ENCODE measurements around the gene FBXL5. TPM values are rescaled to one million over a fixed set of nuclear protein-coding genes. Genes with fewer than 3 reads are reported as not detected.

The FBXL5 gene
- total and polyA plus RNA-seq, 9 of the 15 experiments (the other 6 are each of a cell fraction or from before 2014, with no cell fraction given) = 6.0 to 35.2 (median 22.1) TPM

GRCh38 chr4:15649914-15650545, 5.1 kb downstream of the FBXL5 start (continued):
- TF ChIP-seq ZNF668 (CRISPR knock-in tag; IDR thresholded peaks at IDR 0.05) (no peak), CBFB (CRISPR knock-in tag; IDR thresholded peaks at IDR 0.05) (no peak), FOXP4 (CRISPR knock-in tag; IDR thresholded peaks at IDR 0.05; ENCODE audit: borderline replicate concordance) (no peak), ZBTB7A (IDR thresholded peaks at IDR 0.05; ENCODE audit: borderline replicate concordance, control insufficient read depth, low read depth, low read length) (no peak), RCOR1 (IDR thresholded peaks at IDR 0.05; ENCODE audit: borderline replicate concordance in 1 of 2, low read depth in 2 of 2, low read length in 2 of 2) (peak in 1 of 2 experiments; percentile 77; a peak in 1 of 4 replicates), ETV1 (tag; conservative IDR thresholded peaks at IDR 0.05; ENCODE audit: low read depth) (peak; percentile 98), THAP12 (CRISPR knock-in tag; IDR thresholded peaks at IDR 0.05) (no peak), POLR2AphosphoS5 (IDR thresholded peaks at IDR 0.05; ENCODE audit: control insufficient read depth, insufficient read depth, low read depth, low read length) (no peak), EP300 (IDR thresholded peaks at IDR 0.05; ENCODE audit: low read length) (peak; percentile 68), JUND (IDR thresholded peaks at IDR 0.05; ENCODE audit: borderline replicate concordance, low read depth, low read length) (peak; percentile 55; the same call in 1 of the 2 replicates), JUND (tag; IDR thresholded peaks at IDR 0.05; ENCODE audit: borderline replicate concordance, low read depth, low read length) (peak; percentile 69; the same call in 2 of the 3 replicates), ZNF639 (CRISPR knock-in tag; conservative IDR thresholded peaks at IDR 0.05 in 1 of 2, IDR thresholded peaks at IDR 0.05 in 1 of 2) (peak in 1 of 2 experiments; percentile 35; a peak in 1 of 4 replicates), ELF4 (CRISPR knock-in tag; IDR thresholded peaks at IDR 0.05) (0 out of 2 replicates have a peak, but pooled peaks have one; percentile 9), FOXK1 (CRISPR knock-in tag; IDR thresholded peaks at IDR 0.05; ENCODE audit: borderline replicate concordance) (no peak), STAT5A (IDR thresholded peaks at IDR 0.05; ENCODE audit: borderline replicate concordance, low read length) (no peak), RHOXF2B (CRISPR knock-in tag; conservative IDR thresholded peaks at IDR 0.05) (no peak), HDAC1 (IDR thresholded peaks at IDR 0.05) (no peak), FOXJ3 (CRISPR knock-in tag; IDR thresholded peaks at IDR 0.05) (no peak), ZBTB2 (IDR thresholded peaks at IDR 0.05) (0 out of 2 replicates have a peak, but pooled peaks have one; percentile 33)
